BJ (cell line): ENCODE results near the gene EDNRA. TPM values are rescaled to one million over a fixed set of nuclear protein-coding genes. Genes with fewer than 3 reads are reported as not detected.
A peak's percentile ranks its signal among the peaks of the same experiment; 100 is the strongest.

Experiments
- CTCF ChIA-PET: fragments of 350-600 bp; formaldehyde crosslinking; extraction: SDS; loops from one replicate; lab custom pipeline; 2021; ENCODE audit warnings: antibody characterized with exemption, inconsistent platforms; lab: Yijun Ruan, JAX
- POLR2A ChIA-PET: fragments of 300-600 bp; sonication (Branson Sonifier 250); formaldehyde crosslinking; extraction: SDS; loops from one replicate; lab custom pipeline; 2021; ENCODE audit warnings: antibody characterized with exemption; lab: Charles Lee
- DNase-seq: peaks from one replicate; pipeline ENCODE4 v3.0.0-alpha.2; 2011; ENCODE audit warnings: low read depth
- H3K27me3 ChIP-seq: 2 replicates; pipeline ENCODE4 v1.6.0; 2011; ENCODE audit warnings: low read length; ENCODE audit not compliant: control insufficient read depth, insufficient read depth
- H3K36me3 ChIP-seq: 2 replicates; pipeline ENCODE4 v1.5.1; 2011; ENCODE audit warnings: low read length; ENCODE audit not compliant: control insufficient read depth, insufficient read depth
- H3K4me3 ChIP-seq: 2 replicates; pipeline ENCODE4 v1.5.1; 2011; ENCODE audit warnings: low read depth, mild to moderate bottlenecking, control low read depth, low read length
- polyA plus RNA-seq: library from polyadenylated mRNA; depleted of rRNA; stranded (reverse); fragments of >200 nt; gene quantifications from 2 replicates; pipeline ENCODE4 v1.2.3, GENCODE V29; 2011
- TF ChIP-seq, protein P1 (sequence below): IDR thresholded peaks from 2 replicates; pipeline ENCODE4 v1.5.1; 2011; ENCODE audit warnings: low read depth, mild to moderate bottlenecking, control low read depth, inconsistent platforms, low read length, moderate library complexity; ENCODE audit not compliant: insufficient read depth

EDNRA gene
- polyA plus RNA-seq, 1 experiment, result 7.6 TPM

DNA sequence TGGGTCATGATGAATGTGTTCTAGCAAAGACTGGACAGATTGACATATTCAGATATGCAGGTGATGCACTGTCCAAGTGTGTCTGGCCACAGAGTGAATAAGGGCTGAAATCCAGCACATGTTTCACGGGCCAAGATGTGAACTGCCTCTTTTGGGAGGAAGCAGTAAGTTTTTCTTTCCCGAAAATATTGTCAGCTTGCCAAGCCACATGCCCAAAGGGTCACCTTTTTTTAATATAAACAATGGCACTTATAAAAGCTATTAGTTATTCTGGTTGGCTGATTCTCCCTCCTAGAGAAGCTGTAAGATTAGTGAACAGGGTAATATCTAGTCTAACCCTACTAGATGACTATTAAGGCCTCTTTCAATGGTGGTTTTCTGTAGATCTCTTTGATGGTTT lies 1.5 kb upstream of the EDNRA start:
- DNase-seq, result no peak
- Histone ChIP-seq H3K27me3 (no peaks in the 10 kb centered on the region), H3K4me3 (no peak overlapping the region), H3K36me3 (no peaks in the 10 kb centered on the region)
- ChIA-PET POLR2A (no interaction called here), CTCF (no interaction called here)
- TF ChIP-seq, protein P1, sequence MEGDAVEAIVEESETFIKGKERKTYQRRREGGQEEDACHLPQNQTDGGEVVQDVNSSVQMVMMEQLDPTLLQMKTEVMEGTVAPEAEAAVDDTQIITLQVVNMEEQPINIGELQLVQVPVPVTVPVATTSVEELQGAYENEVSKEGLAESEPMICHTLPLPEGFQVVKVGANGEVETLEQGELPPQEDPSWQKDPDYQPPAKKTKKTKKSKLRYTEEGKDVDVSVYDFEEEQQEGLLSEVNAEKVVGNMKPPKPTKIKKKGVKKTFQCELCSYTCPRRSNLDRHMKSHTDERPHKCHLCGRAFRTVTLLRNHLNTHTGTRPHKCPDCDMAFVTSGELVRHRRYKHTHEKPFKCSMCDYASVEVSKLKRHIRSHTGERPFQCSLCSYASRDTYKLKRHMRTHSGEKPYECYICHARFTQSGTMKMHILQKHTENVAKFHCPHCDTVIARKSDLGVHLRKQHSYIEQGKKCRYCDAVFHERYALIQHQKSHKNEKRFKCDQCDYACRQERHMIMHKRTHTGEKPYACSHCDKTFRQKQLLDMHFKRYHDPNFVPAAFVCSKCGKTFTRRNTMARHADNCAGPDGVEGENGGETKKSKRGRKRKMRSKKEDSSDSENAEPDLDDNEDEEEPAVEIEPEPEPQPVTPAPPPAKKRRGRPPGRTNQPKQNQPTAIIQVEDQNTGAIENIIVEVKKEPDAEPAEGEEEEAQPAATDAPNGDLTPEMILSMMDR, result no peak

DNA sequence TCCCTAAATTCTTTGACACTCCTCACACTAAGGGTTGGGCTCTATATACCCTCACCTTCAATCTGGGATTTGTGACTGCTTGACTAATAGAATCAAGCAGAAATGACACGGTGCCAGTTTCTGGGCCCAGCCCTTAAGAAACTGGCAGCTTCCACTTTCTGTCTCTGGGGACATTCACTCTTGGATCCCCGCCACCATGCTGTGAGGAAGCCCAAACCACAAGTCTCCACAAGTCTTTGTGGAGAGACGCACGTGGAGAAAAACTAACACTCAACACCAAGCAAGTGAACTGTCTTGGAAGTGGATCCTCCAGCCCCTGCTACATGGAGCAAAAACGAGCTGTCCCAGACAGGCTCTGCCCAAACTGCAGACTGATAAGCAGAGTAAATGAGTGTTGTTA lies 1.1 kb upstream of the EDNRA start:
- POLR2A ChIA-PET, result no interaction called here
- H3K27me3 ChIP-seq, result no peaks in the 10 kb centered on the region
- DNase-seq, result no peak
- no peaks in the 10 kb centered on the region for H3K36me3 ChIP-seq
- no peak overlapping the region for H3K4me3 ChIP-seq
- CTCF ChIA-PET, result no interaction called here
- TF ChIP-seq, protein P1, result no peak

DNA sequence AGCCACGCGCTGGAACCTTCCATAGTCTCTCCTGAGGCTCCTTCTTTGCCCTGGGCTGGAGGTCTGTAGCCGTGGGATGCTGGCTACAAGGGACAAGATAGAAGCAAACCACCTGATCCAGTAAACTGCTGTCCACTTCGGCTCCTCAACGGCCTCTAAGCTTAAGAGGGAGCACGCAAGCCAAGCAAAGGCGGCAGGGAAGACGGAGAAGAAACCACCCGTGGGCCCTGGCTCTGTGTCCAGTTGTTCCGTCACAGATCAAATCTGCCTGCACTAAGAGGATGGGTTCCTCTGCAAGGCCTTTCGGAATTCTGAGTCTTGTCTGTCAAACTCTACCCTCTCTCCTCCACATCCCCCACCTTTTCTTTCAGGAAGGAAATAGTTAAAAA lies 401 bp upstream of the EDNRA start:
- DNase-seq, result no peak
- TF ChIP-seq, protein P1, result no peak
- H3K36me3 ChIP-seq, result no peaks in the 10 kb centered on the region
- POLR2A ChIA-PET, result no interaction called here
- peak overlapping the region; percentile 61 for H3K4me3 ChIP-seq
- CTCF ChIA-PET, result interaction anchor here (0.6 kb wide), 1 partner anchor 17 kb away, joined by 3 read pairs; no protein-coding TSS in a partner anchor
- no peaks in the 10 kb centered on the region for H3K27me3 ChIP-seq

DNA sequence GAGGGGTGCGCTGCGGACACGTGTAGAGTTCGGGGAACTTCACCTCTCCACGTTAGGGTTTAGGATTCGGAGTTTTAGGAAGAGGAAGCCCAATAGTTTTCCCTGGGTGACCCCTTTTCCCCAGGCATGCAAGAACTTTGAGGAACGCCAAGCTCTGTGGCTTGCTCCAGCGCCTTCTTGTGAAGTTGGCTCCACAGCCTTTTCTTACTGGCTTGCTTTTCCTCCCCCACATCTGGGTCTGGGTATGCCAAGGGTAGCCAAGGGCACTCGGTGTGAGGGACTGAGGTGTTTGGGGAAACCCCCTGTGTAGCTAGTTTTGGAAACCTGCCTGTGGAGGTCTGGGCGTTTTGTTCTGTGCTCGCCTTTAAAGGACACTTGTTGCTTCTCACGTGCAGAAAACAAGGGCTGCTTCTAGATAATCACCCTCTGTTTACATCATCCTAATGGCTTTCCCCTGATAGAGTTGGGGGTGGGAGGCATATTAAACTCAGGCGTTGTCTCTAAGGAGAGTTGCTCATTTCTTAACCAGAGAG lies 746 bp downstream of the EDNRA start:
- CTCF ChIA-PET, result interaction anchor here (1.4 to 2.3 kb wide), 2 partner anchors 10 to 384 kb away, joined by 4 to 7 read pairs; no protein-coding TSS in a partner anchor
- no peak for DNase-seq
- peak overlapping the region; percentile 61 for H3K4me3 ChIP-seq
- TF ChIP-seq, protein P1, result no peak
- no peaks in the 10 kb centered on the region for H3K27me3 ChIP-seq
- POLR2A ChIA-PET, result no interaction called here
- H3K36me3 ChIP-seq, result no peaks in the 10 kb centered on the region

DNA sequence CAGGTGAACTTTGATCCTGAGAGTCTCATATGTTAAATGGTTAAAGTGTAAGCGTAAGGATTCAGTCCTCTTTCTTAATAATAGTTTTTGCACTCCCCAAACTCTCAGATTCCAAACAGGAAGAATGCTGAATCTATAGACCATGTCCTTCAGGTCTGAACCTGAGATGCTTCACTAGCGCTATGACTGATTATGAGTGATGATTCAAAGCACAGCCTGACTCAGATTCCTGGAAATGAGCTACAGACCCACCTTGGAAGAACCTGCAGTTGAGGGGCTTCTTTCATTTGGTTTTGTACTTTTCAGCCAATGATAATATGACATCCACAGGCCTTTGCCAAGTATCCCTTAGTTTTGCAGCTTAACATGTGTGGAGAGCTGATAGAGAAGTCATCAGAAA lies 1.4 kb downstream of the EDNRA start:
- no peak for DNase-seq
- ChIA-PET CTCF (interaction anchor here (0.8 to 2.3 kb wide), 4 partner anchors 9 to 385 kb away, joined by 3 to 7 read pairs (median 4); no protein-coding TSS in a partner anchor), POLR2A (interaction anchor here (0.6 to 0.7 kb wide), 2 partner anchors 65 to 300 kb away, joined by 3 to 6 read pairs; no protein-coding TSS in a partner anchor)
- Histone ChIP-seq H3K4me3 (no peak overlapping the region), H3K36me3 (no peaks in the 10 kb centered on the region), H3K27me3 (no peaks in the 10 kb centered on the region)
- TF ChIP-seq, protein P1, result no peak
